ENCODE data around the gene ANKRD11.

DNA sequence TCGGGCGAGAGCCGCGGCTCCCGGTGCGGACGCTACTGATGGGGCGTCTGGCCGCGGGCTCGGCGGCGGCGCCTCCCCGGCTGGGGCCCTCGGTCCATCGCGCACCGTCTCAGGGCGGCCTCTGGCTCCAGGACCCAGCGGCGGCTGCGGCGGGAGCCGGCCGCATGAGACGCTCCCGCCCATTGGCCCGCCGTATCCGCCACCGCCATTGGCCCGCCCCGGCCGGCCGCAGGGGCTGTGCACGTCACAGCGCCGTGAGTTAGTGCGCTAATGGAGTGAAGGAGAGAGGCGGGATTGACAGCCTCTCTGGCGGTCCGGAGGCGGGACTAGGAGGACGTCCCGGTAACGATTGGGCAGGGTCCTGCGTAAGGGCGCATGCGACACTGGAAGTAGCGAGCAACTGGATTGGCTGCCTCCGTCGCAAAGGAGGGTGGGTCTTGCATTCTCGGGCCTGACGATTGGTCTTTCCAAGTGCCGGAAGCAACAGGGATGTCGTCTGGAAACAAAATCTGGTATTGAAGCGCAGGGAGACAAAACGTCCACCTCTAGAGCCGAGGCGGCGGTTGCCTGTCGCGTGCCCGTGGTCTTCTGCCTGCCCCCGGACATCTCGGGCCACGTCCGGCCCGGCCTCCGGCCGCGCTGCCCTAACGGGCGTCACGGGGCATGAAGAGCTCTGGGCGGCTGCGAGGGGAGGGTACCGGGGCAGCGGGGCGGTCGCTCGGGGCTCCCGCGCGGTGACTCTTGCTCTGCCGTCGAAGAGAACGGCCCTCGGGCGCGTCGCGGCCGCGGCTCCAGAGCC, at the start of gene ANKRD11:
- TF ChIP-seq SUZ12 (IDR thresholded peaks at IDR 0.05; ENCODE audit: extremely low read depth, insufficient read depth, insufficient read length), result no peak
- no peak for TF ChIP-seq YY1 (IDR thresholded peaks at IDR 0.05; ENCODE audit: insufficient read depth, insufficient read length)
